GM11168 (cell line): ENCODE data around the gene ITPR2.

Source experiments
- in situ Hi-C: fragments of 300-500 bp; cut with MboI; formaldehyde crosslinking; loops from one replicate; pipeline ENCODE4 v1.12.0; 2022; ENCODE audit warnings: low sequenced_read_pairs; ENCODE audit not compliant: unreplicated experiment

The ITPR2 gene

GRCh38 chr12:26383041-26383440 lies 450.0 kb downstream of the ITPR2 start:
- in situ Hi-C loops, result no loop called here

GRCh38 chr12:26380897-26381296 lies 452.1 kb downstream of the ITPR2 start:
- in situ Hi-C loops, result no loop called here

DNA sequence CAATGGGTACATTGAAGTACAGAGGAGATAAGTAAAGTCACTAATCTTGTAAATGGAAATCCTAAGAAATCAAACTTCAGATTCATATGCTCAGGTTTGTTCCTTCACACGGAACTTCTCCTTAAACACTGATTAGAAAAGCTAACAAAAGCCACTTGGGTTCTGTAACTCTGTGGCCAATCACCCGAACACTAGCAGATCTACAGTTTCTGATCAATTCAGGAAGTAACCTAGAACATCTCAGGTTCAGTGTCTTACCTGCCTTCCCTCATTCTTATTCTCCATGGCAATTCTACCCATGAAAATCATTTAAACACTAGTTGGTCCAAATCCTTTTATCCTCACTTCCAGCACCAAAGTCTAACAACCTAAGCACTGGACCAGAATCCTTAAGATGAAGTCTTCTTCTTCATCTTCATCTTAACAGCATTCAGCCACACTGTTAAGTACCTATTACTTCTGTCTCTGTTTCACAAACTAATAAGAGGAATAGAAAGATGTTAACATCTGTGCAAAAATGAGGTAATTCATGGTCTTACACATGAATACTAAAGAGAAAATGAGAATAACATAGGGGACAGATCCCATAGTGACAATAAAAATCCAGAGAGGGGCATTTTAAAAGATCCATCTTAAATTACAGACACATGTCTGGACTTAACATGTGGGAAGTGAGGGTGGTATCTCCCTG lies 453.1 kb downstream of the ITPR2 start:
- in situ Hi-C loops, result no loop called here

- in situ Hi-C loops, result no loop called here
Observed at GRCh38 chr12:26378711-26379110, 454.3 kb downstream of the ITPR2 start.

DNA sequence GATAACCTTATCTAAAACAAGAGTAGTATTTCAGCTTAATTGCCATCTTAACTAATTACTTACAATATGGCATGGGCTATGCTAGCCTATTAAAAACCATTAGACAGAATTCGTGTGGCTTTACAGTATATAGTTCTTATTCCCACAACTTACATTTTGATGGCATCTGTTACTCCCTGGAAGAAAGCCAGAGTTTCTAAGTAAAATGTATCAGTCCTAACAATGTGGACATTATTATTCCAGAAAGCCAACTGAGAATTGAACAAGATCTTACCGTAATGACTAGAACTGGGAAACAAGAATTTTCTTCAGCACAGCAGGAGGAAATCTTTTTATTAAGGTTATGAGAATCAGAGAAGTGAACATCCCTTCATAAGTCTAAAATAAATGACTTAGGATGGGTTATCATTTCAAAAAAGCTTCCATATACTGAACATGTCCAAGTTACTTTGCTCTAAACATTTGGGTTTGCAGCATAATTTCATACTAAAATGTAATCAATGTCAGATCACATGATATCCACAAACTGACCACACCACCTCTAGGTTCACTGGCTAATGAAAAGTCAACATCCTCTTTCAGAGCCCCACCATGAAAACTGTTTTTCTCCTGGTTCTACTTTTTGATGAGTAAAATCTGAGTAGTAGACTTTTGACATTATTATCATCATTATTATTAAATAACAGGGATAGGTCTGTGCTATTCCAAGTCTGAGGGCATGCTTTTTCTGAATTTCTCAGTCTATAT lies 457.9 kb downstream of the ITPR2 start:
- in situ Hi-C loops, result no loop called here

DNA sequence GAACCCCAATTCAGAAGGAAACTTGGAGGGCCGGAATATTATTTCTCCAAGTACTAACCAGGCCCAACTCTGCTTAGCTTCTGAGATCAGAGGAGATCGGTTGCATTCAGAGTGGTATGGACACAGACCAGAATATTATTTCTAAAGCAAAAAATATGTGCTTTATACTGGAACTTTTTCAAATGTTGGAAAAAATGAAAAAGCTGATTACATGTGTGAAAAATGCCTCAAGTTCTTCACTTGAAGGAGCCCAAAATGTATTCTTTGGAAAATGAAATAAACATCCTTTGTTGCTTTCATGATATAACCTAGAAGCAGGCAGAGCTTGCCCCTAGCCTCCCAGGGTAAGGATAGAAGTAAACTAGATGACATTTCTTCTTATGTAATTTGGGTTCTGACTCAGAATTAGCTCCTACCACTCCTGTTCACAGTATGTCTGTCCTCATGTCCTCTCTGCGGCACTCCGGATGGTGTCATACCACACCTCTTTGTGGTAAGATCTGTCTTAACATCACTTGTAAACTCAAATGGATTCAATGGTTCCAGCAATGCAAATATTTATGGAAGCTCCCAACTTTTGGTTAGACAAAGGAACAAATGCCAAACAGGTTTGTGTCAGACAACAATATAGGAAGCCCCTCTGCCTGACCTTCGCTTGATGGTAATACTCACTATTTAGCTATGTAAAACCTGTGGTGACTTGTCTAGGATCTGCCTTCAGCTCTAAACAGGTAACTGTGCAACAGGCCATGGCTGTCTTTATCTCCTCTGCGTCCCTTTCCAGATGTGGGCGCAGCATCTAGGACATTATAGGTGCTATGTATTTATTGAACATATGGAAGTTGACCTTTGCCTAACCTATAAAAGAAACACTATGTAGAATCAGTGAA lies 459.1 kb downstream of the ITPR2 start:
- in situ Hi-C loops, result no loop called here

DNA sequence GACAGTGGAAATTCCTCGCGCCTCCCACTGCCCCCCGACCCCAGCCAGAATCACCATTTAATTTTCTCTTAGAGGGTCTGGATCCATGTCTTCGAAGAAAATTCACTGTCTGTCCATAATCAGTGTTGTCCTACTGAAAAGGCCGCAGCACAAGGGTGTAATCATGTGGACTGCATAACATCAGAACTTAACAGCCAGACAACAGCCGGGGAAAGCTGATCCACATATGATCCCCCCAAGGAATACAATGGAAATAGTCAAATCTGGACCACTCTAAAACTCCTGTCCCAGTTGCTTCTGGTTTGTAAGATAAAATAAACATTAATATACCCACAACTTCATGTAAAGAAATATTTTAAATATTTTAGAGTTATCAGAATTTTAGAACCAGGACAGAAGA lies 460.1 kb downstream of the ITPR2 start:
- in situ Hi-C loops, result no loop called here

GRCh38 chr12:26370098-26370497 lies 462.9 kb downstream of the ITPR2 start:
- in situ Hi-C loops, result no loop called here

DNA sequence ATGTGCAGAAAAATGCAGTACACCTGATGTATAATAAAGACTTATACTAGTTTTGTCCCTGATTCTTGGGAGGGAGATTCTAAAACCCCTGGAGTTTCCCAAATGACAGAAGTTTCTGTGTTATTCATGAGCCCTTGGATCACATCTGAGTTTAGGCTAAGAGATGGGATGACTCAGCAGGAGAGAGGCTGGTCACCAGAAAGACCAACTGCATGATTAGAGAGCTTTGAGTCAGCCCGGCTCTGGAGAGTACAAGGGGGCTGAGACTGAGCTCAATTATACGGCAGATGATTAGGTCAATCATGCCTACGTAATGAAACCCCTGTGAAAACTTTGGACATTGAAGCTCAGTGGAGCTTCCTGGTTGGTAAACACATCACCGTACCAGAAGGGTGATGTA lies 463.4 kb downstream of the ITPR2 start:
- in situ Hi-C loops, result no loop called here

GRCh38 chr12:26367991-26368730 lies 464.8 kb downstream of the ITPR2 start:
- in situ Hi-C loops, result no loop called here

DNA sequence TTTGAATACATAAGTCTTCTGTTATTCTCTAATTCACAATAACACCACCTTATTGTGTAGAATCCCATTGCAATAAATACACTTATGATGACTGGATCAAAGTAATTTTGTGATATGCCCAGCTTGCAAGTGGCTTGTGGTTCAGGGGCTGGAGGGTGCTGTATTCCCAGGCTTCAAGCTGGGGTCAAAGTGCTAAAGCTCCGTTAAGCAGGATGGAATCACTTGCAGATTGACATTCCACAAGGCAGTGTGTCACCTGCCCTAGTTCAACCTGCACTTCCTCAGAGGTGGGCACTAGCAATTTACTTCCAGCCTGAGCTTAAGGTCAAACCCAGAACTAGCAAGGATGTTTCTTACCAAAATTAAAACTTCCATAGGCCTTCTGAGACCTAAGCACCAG lies 471.0 kb downstream of the ITPR2 start:
- in situ Hi-C loops, result no loop called here

- in situ Hi-C loops, result no loop called here
Observed at GRCh38 chr12:26360062-26360461, 472.9 kb downstream of the ITPR2 start.

GRCh38 chr12:26359576-26359975 lies 473.4 kb downstream of the ITPR2 start:
- in situ Hi-C loops, result no loop called here

DNA sequence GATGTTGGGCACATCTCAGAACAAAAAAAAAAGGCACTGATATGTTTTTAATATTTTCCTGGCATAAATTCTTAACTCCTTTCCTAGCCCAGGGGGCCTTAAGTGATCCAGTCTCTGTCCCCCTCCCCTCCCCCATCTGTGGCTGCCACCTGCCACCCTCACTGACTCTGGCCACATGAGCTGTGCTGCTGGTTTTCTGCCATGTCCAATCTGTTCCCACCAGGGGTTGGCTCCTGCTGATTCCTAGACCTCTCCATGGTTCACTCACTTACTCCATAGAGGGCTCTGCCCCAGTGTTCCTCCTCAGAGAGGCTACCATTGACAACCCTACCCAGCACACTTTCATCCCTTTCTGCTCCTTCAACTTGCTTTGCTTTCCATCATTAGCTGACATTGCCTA lies 474.3 kb downstream of the ITPR2 start:
- in situ Hi-C loops, result no loop called here

DNA sequence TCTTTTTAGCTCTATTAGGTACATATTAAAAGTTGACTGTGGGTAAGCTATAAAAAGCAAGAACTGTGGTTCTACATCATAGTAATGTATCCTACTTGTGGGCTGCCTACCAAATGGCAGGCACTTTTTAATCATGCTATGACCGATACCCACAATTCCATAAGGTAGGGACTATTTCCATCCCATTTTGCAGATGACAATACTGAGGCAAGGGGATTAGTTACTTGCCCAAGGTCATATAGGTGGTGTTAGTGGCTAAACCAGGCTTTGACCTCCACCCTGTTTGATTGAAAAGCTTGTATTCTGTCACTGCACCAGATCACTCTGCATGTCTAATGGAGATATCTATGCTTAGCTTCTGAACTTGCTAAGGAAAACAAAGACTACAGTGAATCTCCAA lies 485.7 kb downstream of the ITPR2 start:
- in situ Hi-C loops, result no loop called here

- in situ Hi-C loops, result no loop called here
Observed at GRCh38 chr12:26346736-26347135, 486.3 kb downstream of the ITPR2 start.

DNA sequence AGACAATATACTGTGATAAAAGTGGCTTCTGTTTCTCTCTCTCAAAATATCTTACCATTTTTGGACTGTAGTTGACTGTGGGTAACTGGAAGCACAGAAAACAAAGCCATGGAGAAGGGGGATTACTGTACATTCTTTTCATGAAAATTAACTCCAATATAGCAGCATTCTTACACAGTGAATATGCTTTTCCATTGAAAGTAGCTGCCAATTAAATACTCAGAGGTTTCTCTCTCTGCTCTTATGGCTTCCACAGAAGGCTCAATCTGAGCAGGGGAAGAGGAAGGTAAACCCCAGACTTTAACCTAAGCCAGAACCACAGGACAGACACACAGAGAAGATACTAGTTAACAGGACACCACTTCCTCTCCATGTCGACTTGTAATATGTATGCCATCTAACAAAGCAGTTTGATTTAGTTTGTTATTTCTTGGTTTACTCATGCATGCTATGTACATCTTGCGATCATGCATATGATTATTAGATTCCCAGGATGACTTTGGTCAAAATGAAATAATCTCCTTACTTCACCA lies 487.5 kb downstream of the ITPR2 start:
- in situ Hi-C loops, result no loop called here

- in situ Hi-C loops, result no loop called here
Observed at GRCh38 chr12:26341491-26341890, 491.5 kb downstream of the ITPR2 start.

- in situ Hi-C loops, result no loop called here
Observed at GRCh38 chr12:26340649-26341048, 492.3 kb downstream of the ITPR2 start.

DNA sequence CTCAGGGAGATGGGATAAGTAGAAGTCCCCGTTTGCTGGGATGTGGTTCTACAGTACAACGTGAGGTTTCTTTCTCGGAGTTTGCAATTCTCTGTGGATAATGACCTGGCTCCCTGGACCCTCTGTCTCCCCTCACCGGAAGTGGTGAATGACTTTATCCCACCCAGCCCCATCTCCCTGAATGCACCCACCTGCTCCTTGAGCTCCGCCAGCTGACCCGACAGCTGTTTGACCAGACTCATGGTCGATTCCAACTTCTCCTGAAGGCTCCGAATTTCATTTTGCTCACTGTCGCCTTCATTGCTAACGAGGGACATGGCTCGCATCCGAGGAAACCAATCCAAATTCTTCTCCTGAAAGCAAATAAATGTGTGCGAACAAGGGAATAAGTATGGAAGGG lies 493.0 kb downstream of the ITPR2 start:
- in situ Hi-C loops, result no loop called here
